ENCODE data around the gene ASCL3.
A peak's percentile ranks its signal among the peaks of the same experiment; 100 is the strongest.

Gene ASCL3

GRCh38 chr11:8925711-8926110, 17.1 kb downstream of the ASCL3 start:
- TF ChIP-seq, protein P1, sequence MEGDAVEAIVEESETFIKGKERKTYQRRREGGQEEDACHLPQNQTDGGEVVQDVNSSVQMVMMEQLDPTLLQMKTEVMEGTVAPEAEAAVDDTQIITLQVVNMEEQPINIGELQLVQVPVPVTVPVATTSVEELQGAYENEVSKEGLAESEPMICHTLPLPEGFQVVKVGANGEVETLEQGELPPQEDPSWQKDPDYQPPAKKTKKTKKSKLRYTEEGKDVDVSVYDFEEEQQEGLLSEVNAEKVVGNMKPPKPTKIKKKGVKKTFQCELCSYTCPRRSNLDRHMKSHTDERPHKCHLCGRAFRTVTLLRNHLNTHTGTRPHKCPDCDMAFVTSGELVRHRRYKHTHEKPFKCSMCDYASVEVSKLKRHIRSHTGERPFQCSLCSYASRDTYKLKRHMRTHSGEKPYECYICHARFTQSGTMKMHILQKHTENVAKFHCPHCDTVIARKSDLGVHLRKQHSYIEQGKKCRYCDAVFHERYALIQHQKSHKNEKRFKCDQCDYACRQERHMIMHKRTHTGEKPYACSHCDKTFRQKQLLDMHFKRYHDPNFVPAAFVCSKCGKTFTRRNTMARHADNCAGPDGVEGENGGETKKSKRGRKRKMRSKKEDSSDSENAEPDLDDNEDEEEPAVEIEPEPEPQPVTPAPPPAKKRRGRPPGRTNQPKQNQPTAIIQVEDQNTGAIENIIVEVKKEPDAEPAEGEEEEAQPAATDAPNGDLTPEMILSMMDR (IDR thresholded peaks at IDR 0.05), result no peak
- Histone ChIP-seq H3K9me3 (no peaks in the 10 kb centered on the region), H3K4me3 (no peak overlapping the region), H3K4me1 (no peaks in the 10 kb centered on the region), H3K36me3 (peaks cover 16 to 45% (median 31%) of the 10 kb centered on the region in 3 donors), H3K27me3 (no peaks in the 10 kb centered on the region), H3K27ac (no peak overlapping the region)
- intact Hi-C loops (cut with DNase I; ENCODE audit: low total_unique reads), result no loop called here
- no peak for DNase-seq

DNA sequence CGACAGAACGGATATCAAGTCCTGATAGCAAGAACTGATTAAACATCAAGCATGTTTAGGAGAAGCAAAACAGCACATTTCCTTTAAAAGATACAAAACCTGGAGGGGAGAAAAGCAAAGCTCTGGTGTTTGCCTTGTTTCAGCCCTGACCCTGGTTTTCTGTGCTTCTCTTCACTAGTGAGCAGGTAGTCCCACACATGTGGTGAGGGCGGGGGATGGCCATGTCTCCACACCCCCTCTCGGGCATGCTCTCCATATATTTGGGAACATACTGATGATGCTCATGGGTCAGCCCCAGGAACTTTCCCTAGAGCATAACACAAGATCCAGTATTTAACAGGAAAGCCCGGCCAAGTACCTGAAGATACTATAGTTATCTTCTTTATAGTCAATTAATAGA, 20.1 kb downstream of the ASCL3 start:
- H3K9me3 ChIP-seq, result no peaks in the 10 kb centered on the region
- H3K36me3 ChIP-seq, result peaks cover 35 to 74% (median 56%) of the 10 kb centered on the region in 3 donors
- intact Hi-C loops (cut with DNase I; ENCODE audit: low total_unique reads), result no loop called here
- H3K27me3 ChIP-seq, result no peaks in the 10 kb centered on the region
- TF ChIP-seq, protein P1 (IDR thresholded peaks at IDR 0.05), result no peak
- H3K27ac ChIP-seq, result no peak overlapping the region
- H3K4me1 ChIP-seq, result peaks cover 0 to 6% (median 4%) of the 10 kb centered on the region in 4 donors
- no peak for DNase-seq
- no peak overlapping the region for H3K4me3 ChIP-seq

GRCh38 chr11:8917157-8917825, 25.5 kb downstream of the ASCL3 start:
- intact Hi-C loops (cut with DNase I; ENCODE audit: low total_unique reads), result loop anchor here (5.0 kb wide), 2 partner anchors 40 to 220 kb away; no protein-coding TSS in a partner anchor
- TF ChIP-seq, protein P1 (IDR thresholded peaks at IDR 0.05), result no peak
- Histone ChIP-seq H3K9me3 (no peaks in the 10 kb centered on the region), H3K27me3 (no peaks in the 10 kb centered on the region), H3K4me3 (peak overlapping the region; percentile 0 to 17), H3K36me3 (peaks cover 28 to 45% (median 39%) of the 10 kb centered on the region in 3 donors), H3K4me1 (peaks cover 0 to 47% (median 34%) of the 10 kb centered on the region in 4 donors), H3K27ac (peak overlapping the region; percentile 64 to 70)
- DNase-seq, result no peak

GRCh38 chr11:8914661-8915018, 28.2 kb downstream of the ASCL3 start:
- H3K4me1 ChIP-seq, result peaks cover 0 to 60% (median 40%) of the 10 kb centered on the region in 4 donors
- no peaks in the 10 kb centered on the region for H3K9me3 ChIP-seq
- peaks cover 9 to 18% (median 15%) of the 10 kb centered on the region in 3 donors for H3K36me3 ChIP-seq
- peak overlapping the region; percentile 66 to 68 for H3K27ac ChIP-seq
- intact Hi-C loops (cut with DNase I; ENCODE audit: low total_unique reads), result loop anchor here (5.0 kb wide), 2 partner anchors 43 to 223 kb away; no protein-coding TSS in a partner anchor
- TF ChIP-seq, protein P1 (IDR thresholded peaks at IDR 0.05), result no peak
- H3K27me3 ChIP-seq, result no peaks in the 10 kb centered on the region
- peak overlapping the region; percentile 23 to 37 for H3K4me3 ChIP-seq
- no peak for DNase-seq

DNA sequence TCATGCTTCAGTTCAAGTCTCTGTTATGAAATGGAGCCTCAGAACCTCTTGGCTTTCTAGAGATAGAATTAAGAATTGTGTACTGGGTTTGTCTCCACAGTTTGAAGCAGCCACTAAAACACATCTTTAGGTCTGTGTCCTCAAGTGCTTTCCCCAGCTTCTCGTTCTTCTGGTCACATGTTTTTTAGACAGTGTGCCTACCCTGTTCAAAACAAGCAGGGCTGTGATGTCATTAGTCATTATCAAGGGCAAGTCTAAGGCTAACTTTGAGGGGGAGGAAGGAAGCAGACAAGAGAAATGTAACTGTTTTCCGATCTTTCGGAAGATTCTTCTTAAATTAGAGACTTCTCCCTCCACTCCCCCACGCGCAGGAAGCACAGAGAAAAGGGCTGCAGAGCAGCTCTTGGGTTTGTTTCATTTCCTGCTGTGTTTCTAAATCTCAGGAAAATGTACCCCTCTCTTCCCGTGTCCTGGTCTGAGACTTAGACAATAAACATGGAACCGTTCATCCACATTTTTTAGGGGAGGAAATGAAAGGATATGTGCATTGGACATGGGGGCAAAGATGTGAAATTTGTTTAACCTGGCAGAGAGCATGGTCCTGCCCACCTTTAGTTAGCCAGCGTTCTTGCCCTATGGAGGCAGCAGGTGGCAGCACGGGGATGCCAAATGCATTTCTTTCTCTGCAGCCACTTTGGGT, 28.7 kb downstream of the ASCL3 start:
- intact Hi-C loops (cut with DNase I; ENCODE audit: low total_unique reads), result no loop called here
- peak overlapping the region; percentile 66 to 68 for H3K27ac ChIP-seq
- TF ChIP-seq, protein P1 (IDR thresholded peaks at IDR 0.05), result peak; percentile 53 to 58
- peak overlapping the region; percentile 23 to 37 for H3K4me3 ChIP-seq
- no peak for DNase-seq
- no peaks in the 10 kb centered on the region for H3K9me3 ChIP-seq
- H3K36me3 ChIP-seq, result peaks cover 4 to 13% (median 9%) of the 10 kb centered on the region in 3 donors
- no peaks in the 10 kb centered on the region for H3K27me3 ChIP-seq
- peaks cover 0 to 61% (median 41%) of the 10 kb centered on the region in 4 donors for H3K4me1 ChIP-seq

Measured in tibial artery (tissue), 4 donors.